ENCODE data around the gene SLC30A1.

SLC30A1 gene

DNA sequence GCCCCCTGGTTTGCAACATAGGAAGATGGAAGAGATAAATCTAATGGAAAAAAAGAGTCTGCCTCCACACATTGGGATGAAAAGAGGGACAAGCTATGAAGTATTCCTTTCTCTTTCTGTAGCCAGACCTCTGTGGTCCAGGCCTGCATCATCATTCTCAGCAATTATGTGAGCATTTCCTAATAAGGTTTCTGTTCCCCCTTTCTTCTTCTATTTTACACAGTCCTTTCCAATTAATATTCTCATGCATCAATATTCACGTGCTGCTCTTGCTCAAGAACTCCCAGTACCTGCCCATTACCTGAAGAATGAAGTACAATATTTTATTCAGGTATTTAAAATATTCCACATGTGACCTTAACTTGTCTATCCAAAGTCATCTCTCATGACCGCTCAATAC is 8.2 kb upstream of the SLC30A1 start:
- H3K4me3 ChIP-seq (ENCODE audit: low read depth, low read length): no peak overlapping the region
- TF ChIP-seq, protein P1, sequence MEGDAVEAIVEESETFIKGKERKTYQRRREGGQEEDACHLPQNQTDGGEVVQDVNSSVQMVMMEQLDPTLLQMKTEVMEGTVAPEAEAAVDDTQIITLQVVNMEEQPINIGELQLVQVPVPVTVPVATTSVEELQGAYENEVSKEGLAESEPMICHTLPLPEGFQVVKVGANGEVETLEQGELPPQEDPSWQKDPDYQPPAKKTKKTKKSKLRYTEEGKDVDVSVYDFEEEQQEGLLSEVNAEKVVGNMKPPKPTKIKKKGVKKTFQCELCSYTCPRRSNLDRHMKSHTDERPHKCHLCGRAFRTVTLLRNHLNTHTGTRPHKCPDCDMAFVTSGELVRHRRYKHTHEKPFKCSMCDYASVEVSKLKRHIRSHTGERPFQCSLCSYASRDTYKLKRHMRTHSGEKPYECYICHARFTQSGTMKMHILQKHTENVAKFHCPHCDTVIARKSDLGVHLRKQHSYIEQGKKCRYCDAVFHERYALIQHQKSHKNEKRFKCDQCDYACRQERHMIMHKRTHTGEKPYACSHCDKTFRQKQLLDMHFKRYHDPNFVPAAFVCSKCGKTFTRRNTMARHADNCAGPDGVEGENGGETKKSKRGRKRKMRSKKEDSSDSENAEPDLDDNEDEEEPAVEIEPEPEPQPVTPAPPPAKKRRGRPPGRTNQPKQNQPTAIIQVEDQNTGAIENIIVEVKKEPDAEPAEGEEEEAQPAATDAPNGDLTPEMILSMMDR (IDR thresholded peaks at IDR 0.05; ENCODE audit: low read depth, low read length, missing control alignments): no peak
- DNase-seq (ENCODE audit: low read depth): no peak
- in situ Hi-C loops (cut with HindIII; ENCODE audit: low sequenced_read_pairs): no loop called here

DNA sequence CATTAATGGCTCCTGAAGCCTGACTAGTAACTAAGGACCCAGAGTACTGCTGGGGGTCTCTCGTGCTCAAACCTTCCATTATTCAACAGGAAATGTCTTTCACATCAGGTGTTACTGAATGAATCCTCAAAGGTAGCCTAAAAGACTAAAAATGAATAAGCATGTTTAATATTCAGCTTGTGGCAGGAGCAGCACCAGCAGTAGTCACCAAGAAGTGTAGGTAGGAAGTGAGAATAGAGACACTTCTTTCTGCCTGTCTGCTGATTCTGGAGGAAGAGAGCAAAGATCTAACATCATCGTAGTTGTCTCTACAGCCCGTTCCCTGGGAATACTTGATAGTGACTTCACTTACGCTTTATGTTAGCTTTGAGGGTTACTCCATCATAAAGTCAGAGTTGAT is 7.6 kb upstream of the SLC30A1 start:
- TF ChIP-seq, protein P1 (IDR thresholded peaks at IDR 0.05; ENCODE audit: low read depth, low read length, missing control alignments): no peak
- DNase-seq (ENCODE audit: low read depth): no peak
- in situ Hi-C loops (cut with HindIII; ENCODE audit: low sequenced_read_pairs): no loop called here
- no peak overlapping the region for H3K4me3 ChIP-seq (ENCODE audit: low read depth, low read length)

DNA sequence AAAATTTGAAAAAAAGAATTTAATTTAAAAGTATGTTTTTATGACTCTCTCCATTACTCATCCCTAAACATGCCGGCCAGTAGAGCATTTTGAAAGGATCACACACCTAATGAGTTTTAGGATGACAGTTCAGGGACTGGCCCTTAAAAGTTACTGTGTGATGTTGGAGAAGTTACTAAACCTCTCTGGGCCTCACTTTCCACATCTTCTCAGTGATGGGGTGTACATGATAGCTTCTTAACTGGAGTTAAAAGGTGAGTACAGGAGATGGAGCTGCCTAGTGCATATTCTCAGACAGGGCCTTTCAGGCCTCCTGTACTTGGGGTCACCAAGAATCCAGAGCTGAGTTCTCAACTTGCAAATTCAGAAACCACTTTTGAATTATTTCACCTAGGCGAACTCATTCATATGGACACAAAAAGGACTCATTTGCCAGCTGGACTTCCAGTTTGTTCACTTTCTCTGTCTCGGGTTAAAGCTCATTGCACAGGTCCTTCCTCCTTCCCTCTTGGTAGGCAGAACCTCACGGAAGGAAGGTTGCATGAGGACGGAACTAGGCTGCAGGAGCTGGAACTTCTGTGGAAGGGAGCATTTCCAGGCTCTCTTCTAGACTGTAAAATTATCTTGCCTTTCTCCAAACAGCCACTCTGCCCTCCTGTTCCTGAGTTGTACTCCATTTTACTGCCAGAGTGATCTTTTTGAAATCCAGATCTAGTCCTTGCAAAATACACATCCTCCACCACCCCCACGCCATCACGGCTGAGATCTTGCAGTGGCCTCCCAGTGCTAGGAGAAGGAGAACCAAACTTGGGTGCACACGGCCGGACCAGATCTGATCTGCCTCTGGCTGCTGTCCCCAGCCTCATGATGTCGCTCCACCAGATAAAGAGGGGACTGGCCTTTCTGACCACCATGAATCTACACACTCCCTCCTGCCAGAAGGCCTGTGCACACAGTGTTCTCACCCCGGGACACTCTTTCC is 4.3 kb upstream of the SLC30A1 start:
- H3K4me3 ChIP-seq (ENCODE audit: low read depth, low read length): no peak overlapping the region
- in situ Hi-C loops (cut with HindIII; ENCODE audit: low sequenced_read_pairs): no loop called here
- TF ChIP-seq, protein P1 (IDR thresholded peaks at IDR 0.05; ENCODE audit: low read depth, low read length, missing control alignments): no peak
- no peak for DNase-seq (ENCODE audit: low read depth)

DNA sequence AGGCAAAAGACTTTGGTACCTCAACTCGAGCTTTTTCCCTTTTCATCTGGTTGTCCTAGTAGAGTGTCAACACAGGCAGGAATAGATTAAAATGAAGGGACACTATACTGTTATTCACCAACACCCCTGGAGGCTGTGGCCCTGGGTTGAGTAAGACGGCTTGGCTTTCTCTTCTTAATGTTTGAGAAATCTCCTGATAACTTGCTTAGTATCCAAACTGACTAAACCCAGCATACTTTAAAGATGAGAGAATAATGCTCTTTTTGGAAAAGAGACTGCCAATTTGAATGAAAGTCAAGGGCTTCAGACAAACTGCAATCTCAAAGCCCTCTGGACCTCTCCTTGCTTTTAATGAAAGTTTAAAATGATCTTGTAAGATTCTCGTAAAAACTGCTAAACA is 2.6 kb upstream of the SLC30A1 start:
- TF ChIP-seq, protein P1 (IDR thresholded peaks at IDR 0.05; ENCODE audit: low read depth, low read length, missing control alignments): no peak
- H3K4me3 ChIP-seq (ENCODE audit: low read depth, low read length): no peak overlapping the region
- no peak for DNase-seq (ENCODE audit: low read depth)
- in situ Hi-C loops (cut with HindIII; ENCODE audit: low sequenced_read_pairs): no loop called here

DNA sequence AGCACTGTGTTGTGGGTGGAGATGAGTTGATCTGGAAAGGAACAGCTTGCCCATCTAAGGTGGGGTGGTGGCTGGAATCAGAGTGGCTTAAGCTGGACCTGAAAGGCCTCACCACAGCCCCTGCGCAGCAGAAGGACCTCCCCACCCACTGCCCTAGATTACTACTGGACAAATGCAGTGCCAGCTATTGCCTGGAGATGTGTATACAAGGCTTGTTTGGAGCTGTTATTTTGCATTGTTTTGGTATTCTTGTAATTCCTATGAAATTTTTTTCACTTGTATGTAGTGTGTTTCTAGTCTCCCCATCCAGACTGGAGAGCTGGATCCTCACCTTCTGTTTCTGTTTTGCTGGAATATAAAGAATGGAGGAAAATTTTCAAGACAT is 1.3 kb upstream of the SLC30A1 start:
- in situ Hi-C loops (cut with HindIII; ENCODE audit: low sequenced_read_pairs): no loop called here
- DNase-seq (ENCODE audit: low read depth): no peak
- H3K4me3 ChIP-seq (ENCODE audit: low read depth, low read length): no peak overlapping the region
- TF ChIP-seq, protein P1 (IDR thresholded peaks at IDR 0.05; ENCODE audit: low read depth, low read length, missing control alignments): no peak

DNA sequence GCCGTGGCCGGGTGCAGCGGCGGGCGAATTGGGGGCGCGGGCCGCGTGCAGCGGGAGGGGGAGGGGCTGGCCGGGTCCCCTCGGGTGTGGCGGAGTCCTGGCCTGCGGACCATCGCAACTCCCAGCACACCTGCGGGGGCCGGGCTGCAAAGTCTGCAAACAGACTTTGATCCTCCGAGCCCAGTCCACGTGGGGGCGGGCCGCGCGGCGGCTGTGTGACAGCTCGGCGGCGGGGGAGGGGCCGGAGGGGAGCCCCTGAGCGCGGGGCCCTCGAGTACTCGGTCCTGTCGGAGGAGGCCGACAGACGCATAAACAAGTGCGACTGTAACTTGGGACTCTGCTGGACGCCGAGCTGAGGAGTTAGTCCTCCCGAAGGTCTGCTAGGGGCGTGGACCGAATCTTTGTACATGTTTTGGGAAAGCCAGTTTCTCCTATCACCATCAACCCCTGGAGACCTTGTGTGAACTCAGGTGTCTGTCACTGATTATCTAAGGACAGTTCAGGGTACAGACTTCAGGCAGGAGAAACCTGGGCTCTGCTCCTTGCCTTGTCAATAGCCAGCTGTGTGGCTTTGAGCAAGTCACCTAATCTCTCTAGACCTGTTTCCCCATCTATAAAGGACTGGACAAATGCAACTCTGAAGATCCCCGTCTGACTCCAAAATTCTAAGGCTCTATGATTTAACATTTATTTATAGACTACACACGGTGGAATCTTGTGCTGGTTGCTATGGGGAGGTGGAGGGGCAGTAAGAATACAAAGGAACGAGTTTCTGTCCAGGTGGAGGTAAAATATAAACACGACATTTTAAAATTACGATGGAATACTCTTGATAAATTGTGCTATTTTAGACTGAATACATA is 710 bp upstream of the SLC30A1 start:
- DNase-seq (ENCODE audit: low read depth): no peak
- TF ChIP-seq, protein P1 (IDR thresholded peaks at IDR 0.05; ENCODE audit: low read depth, low read length, missing control alignments): no peak
- peak overlapping the region; percentile 83 for H3K4me3 ChIP-seq (ENCODE audit: low read depth, low read length)
- in situ Hi-C loops (cut with HindIII; ENCODE audit: low sequenced_read_pairs): no loop called here

All from astrocyte of the cerebellum (primary cell).